Suprapubic skin (tissue), 4 donors: ENCODE data around the gene UTP14C. TPM values are rescaled to one million over a fixed set of nuclear protein-coding genes. Genes with fewer than 3 reads are reported as not detected.

Experiments
- DNase-seq, 2 donors: peaks; one replicate each; pipeline ENCODE4 v3.0.0-alpha.2; 2019; ENCODE audit warnings: low spot score in 2 of 2
- H3K27ac ChIP-seq: fragments of 200-600 bp; sonication (generic); one replicate; pipeline ENCODE4 v1.5.1; 2019
- H3K27me3 ChIP-seq: fragments of 200-600 bp; sonication (generic); one replicate; pipeline ENCODE4 v1.5.1; 2019
- H3K36me3 ChIP-seq: fragments of 200-600 bp; sonication (generic); one replicate; pipeline ENCODE4 v1.5.1; 2019
- H3K4me1 ChIP-seq: fragments of 200-600 bp; sonication (generic); one replicate; pipeline ENCODE4 v1.5.1; 2019
- H3K4me3 ChIP-seq: fragments of 200-600 bp; sonication (generic); one replicate; pipeline ENCODE4 v1.5.1; 2019; ENCODE audit warnings: mild to moderate bottlenecking
- H3K9me3 ChIP-seq: fragments of 200-600 bp; sonication (generic); one replicate; pipeline ENCODE4 v1.5.1; 2019
- EP300 ChIP-seq: sonication (generic); formaldehyde crosslinking; IDR thresholded peaks from one replicate; pipeline ENCODE4 v1.6.1; 2017; ENCODE audit warnings: antibody characterized with exemption
- POLR2A ChIP-seq, 2 donors: fragments of 450-650 bp; IDR thresholded peaks; one replicate each; pipeline ENCODE4 v1.6.1; 2017; ENCODE audit warnings: antibody characterized with exemption in 2 of 2, mild to moderate bottlenecking in 2 of 2, moderate library complexity in 2 of 2
- POLR2AphosphoS5 ChIP-seq, 3 donors: sonication (generic); formaldehyde crosslinking; IDR thresholded peaks; one replicate each; pipeline ENCODE4 v1.6.1; 2017; ENCODE audit warnings: antibody characterized with exemption in 3 of 3
- WGBS: methylation state at CpG from one replicate; pipeline ENCODE4 v1.1.5; 2018; 5-methylcytosine and 5-hydroxymethylcytosine counted together
- total RNA-seq, 4 donors: library from RNA; depleted of rRNA; stranded (reverse); fragments of >200 nt; gene quantifications; one replicate each; pipeline ENCODE4 v1.1.0, GENCODE V29; 2016
- TF ChIP-seq, protein P1 (sequence below), 2 donors: fragments of 200-600 bp in 1 of 2; fragments of 450-650 bp in 1 of 2; sonication (generic) in 1 of 2; IDR thresholded peaks; one replicate each; pipeline ENCODE4 v1.5.1; 2016 to 2019; ENCODE audit warnings: antibody characterized with exemption in 2 of 2, mild to moderate bottlenecking in 1 of 2, moderate library complexity in 1 of 2

UTP14C gene
- total RNA-seq, 4 donors from 2014 or later, result 8.7 to 13.6 (median 10.3) TPM

DNA sequence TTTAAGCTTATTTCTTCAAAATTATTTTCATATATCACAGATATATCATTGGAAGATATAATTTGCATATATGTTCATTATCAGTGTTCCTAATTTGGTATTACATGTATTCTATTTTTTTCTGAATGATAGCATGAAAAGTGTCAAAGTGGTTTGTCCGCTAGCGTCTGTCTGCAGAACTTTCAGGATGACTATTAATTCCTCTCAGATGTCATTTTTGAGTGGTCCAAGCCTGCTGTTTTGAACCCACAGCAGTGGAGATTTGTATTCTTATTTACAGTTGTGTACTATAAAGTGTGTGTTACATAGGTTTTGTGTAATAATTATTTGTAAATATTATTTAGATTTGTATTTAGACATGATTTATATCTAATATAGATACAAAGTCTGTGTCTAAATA lies 8.5 kb downstream of the UTP14C start:
- DNase-seq, result no peak
- no peak for TF ChIP-seq EP300
- H3K9me3 ChIP-seq, result peaks cover 8% of the 10 kb centered on the region
- peaks cover 12% of the 10 kb centered on the region for H3K36me3 ChIP-seq
- no peaks in the 10 kb centered on the region for H3K27me3 ChIP-seq
- no peaks in the 10 kb centered on the region for H3K4me1 ChIP-seq
- WGBS, result 86% methylated on average over 2 of the region's 2 CpGs
- no peak overlapping the region for H3K27ac ChIP-seq
- H3K4me3 ChIP-seq, result no peak overlapping the region

DNA sequence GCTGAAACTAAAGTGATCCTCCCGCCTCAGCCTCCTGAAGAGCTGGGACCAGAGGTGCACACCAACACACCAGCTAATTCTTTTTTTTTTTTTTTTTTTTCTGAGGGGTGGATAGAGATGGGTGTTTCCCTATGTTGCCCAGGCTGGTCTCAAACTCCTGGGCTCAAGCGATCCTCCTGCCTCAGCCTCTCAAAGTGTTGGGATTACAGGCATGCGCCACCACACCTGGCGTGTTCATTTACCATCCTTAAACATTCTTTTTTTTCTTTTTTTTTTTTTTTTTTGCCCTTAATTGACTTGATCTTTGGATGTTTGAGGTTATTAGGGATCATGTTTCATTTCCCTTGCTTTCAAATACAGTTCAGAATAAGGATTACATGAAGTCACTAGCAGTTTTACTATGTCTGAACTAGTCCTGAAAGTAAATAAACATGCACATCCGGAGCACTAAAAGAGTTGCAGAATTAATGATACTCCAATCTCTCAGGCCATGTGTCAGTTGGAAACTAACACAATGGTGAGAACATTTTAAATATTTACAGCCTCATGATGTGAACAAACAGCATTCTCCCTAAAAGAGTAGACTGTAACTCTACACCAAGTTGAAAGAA lies 10.2 kb downstream of the UTP14C start:
- no peak for TF ChIP-seq EP300
- TF ChIP-seq, protein P1, sequence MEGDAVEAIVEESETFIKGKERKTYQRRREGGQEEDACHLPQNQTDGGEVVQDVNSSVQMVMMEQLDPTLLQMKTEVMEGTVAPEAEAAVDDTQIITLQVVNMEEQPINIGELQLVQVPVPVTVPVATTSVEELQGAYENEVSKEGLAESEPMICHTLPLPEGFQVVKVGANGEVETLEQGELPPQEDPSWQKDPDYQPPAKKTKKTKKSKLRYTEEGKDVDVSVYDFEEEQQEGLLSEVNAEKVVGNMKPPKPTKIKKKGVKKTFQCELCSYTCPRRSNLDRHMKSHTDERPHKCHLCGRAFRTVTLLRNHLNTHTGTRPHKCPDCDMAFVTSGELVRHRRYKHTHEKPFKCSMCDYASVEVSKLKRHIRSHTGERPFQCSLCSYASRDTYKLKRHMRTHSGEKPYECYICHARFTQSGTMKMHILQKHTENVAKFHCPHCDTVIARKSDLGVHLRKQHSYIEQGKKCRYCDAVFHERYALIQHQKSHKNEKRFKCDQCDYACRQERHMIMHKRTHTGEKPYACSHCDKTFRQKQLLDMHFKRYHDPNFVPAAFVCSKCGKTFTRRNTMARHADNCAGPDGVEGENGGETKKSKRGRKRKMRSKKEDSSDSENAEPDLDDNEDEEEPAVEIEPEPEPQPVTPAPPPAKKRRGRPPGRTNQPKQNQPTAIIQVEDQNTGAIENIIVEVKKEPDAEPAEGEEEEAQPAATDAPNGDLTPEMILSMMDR (IDR thresholded peaks at IDR 0.05), result no peak
- no peak for TF ChIP-seq POLR2AphosphoS5 (IDR thresholded peaks at IDR 0.05)
- TF ChIP-seq POLR2A (IDR thresholded peaks at IDR 0.05), result no peak
- DNase-seq, result no peak
- Histone ChIP-seq H3K4me1 (no peaks in the 10 kb centered on the region), H3K27me3 (no peaks in the 10 kb centered on the region), H3K4me3 (no peak overlapping the region), H3K27ac (no peak overlapping the region), H3K36me3 (no peaks in the 10 kb centered on the region), H3K9me3 (peaks cover 4% of the 10 kb centered on the region)
- WGBS, result 77% methylated on average over 5 of the region's 5 CpGs

DNA sequence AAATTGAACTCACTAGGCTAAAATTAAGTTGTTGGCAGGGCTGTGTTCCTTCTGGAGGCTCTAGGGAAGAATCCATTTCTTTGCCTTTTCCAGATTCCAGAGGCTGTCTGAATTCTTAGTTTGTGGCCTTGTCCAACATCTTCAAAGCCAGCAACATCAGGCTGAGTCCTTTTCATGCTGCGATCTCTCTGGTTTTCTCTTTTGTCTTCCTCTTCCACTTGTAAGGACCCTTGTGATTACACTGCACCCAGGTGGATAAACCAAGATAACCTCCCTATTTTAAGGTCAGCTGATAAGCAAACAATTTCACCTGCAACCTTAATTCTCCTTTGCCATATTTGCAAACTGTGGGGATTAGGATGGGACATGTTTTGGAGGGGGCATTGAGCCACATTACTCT lies 11.5 kb downstream of the UTP14C start:
- WGBS, result 100% methylated on average over 1 of the region's 1 CpG
- H3K9me3 ChIP-seq, result peaks cover 4% of the 10 kb centered on the region
- TF ChIP-seq EP300 (no peak), POLR2AphosphoS5 (IDR thresholded peaks at IDR 0.05) (no peak), POLR2A (IDR thresholded peaks at IDR 0.05) (no peak)
- TF ChIP-seq, protein P1 (IDR thresholded peaks at IDR 0.05), result no peak
- no peaks in the 10 kb centered on the region for H3K36me3 ChIP-seq
- H3K4me3 ChIP-seq, result no peak overlapping the region
- DNase-seq, result no peak
- H3K27me3 ChIP-seq, result no peaks in the 10 kb centered on the region
- no peaks in the 10 kb centered on the region for H3K4me1 ChIP-seq
- H3K27ac ChIP-seq, result no peak overlapping the region

DNA sequence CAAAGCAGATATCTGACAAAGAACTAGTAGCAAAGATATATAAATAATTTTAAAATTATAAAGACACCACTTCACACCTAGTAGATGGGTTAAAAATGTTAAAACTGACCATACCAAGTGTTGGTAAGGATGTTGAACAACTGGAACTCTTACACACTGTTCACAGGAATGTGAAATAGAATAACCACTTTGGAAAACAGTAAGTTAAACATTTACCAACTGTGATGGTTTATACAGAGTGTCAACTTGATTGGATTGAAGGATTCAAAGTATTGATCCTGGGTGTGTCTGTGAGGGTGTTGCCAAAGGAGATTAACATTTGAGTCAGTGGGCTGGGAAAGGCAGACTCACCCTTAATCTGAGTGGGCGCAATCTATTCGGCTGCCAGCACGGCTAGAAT lies 19.2 kb downstream of the UTP14C start:
- no peak for DNase-seq
- H3K27ac ChIP-seq, result no peak overlapping the region
- no peak for TF ChIP-seq EP300
- TF ChIP-seq, protein P1 (IDR thresholded peaks at IDR 0.05), result no peak
- TF ChIP-seq POLR2AphosphoS5 (IDR thresholded peaks at IDR 0.05), result no peak
- TF ChIP-seq POLR2A (IDR thresholded peaks at IDR 0.05), result no peak
- H3K27me3 ChIP-seq, result no peaks in the 10 kb centered on the region
- 81% methylated on average over 3 of the region's 3 CpGs for WGBS
- H3K9me3 ChIP-seq, result no peaks in the 10 kb centered on the region
- H3K4me3 ChIP-seq, result no peak overlapping the region
- H3K36me3 ChIP-seq, result no peaks in the 10 kb centered on the region
- H3K4me1 ChIP-seq, result no peaks in the 10 kb centered on the region

DNA sequence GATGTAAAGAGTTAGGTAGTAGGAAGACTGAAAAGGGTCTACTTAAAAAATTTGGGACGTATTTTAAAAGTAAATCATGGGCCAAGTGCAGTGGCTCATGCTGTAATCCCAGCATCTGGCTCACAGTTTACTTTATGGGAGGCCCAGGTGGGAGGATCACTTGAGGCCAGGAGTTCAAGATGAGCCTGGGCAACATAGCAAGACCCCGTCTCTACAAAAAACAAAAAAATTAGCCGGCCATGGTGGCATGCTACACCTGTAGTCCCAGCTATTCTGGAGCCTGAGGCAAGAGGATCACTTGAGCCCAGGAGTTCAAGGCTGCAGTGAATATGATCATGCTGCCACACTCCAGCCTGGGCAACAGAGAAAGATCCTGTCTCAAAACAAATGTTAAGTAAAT lies 23.0 kb downstream of the UTP14C start:
- H3K27ac ChIP-seq, result no peak overlapping the region
- no peaks in the 10 kb centered on the region for H3K36me3 ChIP-seq
- H3K4me1 ChIP-seq, result no peaks in the 10 kb centered on the region
- WGBS, result 93% methylated on average over 3 of the region's 3 CpGs
- TF ChIP-seq EP300, result no peak
- TF ChIP-seq, protein P1 (IDR thresholded peaks at IDR 0.05), result no peak
- no peak for TF ChIP-seq POLR2A (IDR thresholded peaks at IDR 0.05)
- TF ChIP-seq POLR2AphosphoS5 (IDR thresholded peaks at IDR 0.05), result no peak
- H3K4me3 ChIP-seq, result no peak overlapping the region
- DNase-seq, result no peak
- no peaks in the 10 kb centered on the region for H3K27me3 ChIP-seq
- no peaks in the 10 kb centered on the region for H3K9me3 ChIP-seq

DNA sequence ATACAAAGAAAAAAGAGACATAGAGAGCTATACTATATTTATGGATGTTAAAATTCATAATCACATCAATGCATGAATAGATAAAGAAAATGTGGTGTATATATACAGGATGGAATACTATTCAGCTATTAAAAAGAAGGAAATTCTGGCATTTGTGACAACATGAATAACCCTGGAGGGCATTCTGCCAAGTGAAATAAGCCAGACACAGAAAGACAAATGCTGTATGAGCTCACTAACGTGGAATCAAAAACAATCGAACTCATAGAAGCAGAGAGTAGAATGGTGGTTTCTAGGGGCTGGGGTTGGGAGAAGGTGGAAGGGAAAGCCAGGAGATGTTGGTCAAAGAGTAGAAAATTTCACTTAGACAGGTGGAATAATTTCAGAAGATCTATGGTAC lies 24.0 kb downstream of the UTP14C start:
- H3K27ac ChIP-seq, result no peak overlapping the region
- H3K27me3 ChIP-seq, result no peaks in the 10 kb centered on the region
- H3K9me3 ChIP-seq, result no peaks in the 10 kb centered on the region
- DNase-seq, result no peak
- no peaks in the 10 kb centered on the region for H3K4me1 ChIP-seq
- no peak overlapping the region for H3K4me3 ChIP-seq
- 66% methylated on average over 2 of the region's 2 CpGs for WGBS
- TF ChIP-seq EP300, result no peak
- TF ChIP-seq POLR2A (IDR thresholded peaks at IDR 0.05), result no peak
- TF ChIP-seq, protein P1 (IDR thresholded peaks at IDR 0.05), result no peak
- TF ChIP-seq POLR2AphosphoS5 (IDR thresholded peaks at IDR 0.05), result no peak
- H3K36me3 ChIP-seq, result no peaks in the 10 kb centered on the region
